ENCODE data around the gene SECISBP2.

The SECISBP2 gene

DNA sequence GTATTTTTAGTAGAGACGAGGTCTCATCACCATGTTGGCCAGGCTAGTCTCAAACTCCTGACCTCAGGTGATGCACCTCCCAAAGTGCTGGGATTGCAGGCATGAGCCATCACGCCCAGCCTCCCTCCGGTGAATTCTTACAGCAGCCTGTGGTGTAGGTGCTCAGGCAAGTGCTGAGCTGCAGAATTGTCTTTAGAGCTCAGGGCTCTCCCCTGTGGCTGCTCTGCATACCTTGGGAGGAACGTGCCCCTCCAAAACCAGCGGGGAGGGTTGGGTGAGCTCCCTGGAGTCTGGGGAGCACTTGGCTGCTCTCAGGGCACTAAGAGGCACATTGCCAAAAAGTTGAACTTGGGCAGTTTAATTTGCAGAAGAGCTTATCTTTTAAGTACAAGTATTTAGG lies 29.4 kb downstream of the SECISBP2 start:
- DNase-seq (ENCODE audit: low read depth in 2 of 2): no peak

DNA sequence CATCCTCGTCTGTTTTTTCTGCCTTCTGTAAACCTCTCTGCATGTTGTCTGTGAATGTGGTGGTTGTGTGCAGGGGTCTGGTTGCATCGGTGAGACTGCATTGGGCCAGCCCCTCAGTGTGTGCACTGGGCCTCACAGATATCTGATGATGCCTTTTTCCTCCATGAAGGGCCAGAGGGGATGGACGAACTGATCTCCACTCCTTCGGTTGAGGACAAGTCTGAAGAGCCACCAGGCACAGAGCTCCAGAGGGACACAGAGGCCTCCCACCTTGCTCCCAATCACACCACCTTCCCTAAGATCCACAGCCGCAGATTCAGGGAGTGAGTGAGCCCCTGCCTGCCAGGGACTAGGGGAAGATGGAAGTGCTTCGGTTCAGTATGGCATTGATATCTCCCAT lies 31.3 kb downstream of the SECISBP2 start:
- DNase-seq (ENCODE audit: low read depth in 2 of 2): no peak

DNA sequence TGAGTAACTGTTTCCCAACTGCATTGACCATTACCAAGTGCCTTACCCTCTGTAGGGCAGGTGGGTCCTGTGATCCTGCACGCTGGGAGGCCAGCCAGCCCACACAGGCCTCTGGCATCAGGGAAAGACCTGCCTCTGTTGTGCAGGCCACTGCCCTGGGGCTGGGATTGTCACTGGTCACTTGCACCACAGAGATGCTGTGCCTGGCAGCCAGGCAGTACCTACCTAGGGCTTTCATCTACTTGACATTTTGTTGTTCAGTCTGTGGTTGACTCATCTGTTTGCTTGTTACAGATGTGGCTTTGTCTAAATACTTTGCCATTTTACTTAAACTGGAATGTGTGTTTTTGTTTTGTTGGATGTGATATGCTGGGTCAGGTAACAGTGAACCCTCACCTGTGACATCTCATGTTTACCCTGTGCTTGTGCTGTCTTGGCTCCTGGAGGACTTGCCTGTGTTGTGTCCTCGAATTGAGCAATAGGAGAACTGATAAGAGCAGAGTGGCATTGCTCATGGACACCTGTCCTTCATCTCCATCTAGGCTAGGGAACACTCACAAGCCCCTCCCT lies 32.8 kb downstream of the SECISBP2 start:
- DNase-seq (ENCODE audit: low read depth in 2 of 2): no peak

DNA sequence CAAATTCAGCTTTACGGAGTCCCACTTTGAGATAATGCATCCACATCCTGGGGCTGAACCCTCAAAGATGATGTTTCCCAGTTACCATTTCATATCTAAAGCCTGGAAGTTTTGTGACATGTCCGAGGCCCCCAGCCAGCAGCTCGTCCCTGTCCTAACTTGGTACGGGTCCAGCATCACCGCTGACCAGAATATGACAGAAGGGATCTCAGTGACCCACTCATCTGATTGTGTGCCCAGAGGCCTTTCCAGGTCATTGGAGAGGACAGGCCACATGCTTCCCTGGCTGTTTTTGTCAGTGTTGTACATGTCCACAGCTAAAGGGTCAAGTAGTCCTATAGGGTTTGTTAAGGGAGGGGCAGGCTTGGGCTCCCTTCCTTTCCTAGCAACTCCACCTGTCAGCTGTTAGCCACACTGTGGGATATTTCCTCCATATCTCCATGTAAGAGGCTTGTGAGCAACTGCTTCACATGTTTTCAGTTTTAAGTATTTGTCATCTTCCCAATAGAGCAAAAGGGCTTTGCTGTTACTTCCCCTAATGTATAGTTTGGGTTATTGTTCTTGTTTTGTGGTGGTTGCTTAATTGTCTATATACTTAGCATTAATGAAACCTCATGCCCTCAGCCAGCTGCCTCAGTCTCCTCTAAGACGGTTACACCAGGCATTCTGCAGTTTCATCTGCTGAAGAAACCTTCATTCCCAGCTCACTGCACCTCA lies 33.4 kb downstream of the SECISBP2 start:
- no peak for DNase-seq (ENCODE audit: low read depth in 2 of 2)

DNA sequence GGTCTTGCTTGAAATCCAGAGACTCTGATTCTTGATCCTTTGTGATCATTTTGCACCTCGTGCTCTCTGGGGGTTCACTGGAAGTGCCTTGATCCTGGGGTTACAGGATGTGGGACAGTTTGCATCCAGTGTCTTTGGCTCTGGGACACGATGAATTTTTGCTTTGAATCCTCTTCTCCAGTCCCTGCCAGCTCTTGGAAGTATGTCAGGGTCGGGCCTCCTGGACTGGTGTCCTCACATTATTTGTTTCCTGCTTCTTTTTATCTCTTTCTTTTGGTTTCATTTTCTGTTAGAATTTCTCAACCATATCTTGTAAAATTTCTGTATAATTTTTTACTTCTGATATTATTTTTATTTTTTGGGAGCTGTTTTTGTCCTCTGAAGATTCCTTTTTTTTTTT lies 34.2 kb downstream of the SECISBP2 start:
- DNase-seq (ENCODE audit: low read depth in 2 of 2): no peak

DNA sequence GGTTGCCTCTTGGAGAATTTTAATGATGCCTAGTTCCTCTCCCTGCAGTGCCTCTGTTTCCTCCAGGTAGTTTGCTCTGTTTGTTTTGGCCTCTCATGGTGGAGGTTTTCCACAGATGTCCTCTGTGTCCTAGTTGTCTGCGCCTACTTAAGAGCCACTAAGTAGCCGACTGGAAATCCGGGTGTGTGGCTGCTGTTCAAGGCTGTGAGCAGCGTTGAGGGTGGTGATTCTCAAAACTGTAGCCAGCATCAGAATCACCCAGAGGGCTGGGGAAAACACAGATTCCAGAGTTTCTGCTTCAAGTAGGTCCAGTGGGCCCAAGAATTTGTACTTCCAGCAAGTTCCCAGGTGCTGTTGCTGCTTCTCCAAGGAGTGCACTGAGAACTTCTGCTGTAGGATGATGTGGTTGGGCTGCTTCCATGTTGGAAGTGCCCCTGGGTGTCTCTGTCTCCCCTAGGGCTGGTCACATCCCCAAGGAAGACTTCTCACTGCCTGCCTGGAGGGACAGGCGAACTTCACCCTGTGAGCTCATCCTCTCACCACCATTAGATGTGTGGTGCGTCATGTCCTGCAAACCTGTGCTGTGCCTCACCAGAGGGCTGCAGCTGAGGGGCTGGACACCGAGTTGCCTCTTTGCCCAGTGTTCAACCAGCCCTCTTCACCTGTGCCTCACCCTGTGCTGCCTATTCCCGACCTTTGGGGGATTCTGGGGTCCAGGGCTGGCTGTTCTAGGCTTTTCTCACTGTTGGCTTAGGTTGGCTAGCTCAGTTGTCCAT lies 34.8 kb downstream of the SECISBP2 start:
- no peak for DNase-seq (ENCODE audit: low read depth in 2 of 2)

DNA sequence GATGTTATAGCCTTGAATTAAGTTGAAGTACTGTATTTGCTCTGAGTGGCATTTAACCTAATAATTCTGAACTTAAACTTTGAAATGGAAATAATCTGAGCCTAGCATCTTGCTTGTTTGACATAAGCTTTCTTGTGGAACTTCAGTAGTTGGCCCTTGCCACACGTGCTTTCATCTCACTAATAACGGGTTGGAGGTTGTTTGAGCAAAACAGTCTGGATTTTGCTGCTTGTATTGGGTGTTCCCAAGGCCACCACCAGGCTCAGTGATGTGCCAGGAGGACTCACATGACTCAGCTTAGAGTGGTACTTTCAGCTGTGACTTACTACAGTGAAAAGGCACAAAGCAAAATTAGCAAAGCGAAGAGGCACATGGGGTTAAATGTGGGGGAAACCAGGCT lies 35.7 kb downstream of the SECISBP2 start:
- no peak for DNase-seq (ENCODE audit: low read depth in 2 of 2)

DNA sequence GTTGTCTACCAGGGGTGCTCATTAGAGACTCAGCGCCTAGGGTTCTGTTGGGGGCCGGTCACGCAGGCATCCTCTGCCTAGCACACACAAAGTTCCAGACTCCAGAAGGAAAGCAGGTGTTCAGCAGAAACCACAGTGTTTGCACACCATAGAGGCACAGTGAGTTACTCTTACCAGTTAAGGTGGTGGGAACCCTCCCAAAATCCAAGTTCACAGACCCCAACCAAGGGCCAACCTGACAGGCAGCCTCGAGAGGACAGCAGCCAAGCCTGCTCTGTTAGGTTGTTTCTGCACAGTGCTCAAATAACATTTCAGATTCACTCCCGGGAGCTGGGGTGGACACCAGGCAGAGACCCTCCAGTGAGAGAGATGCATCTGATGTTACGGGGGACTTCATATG lies 36.2 kb downstream of the SECISBP2 start:
- no peak for DNase-seq (ENCODE audit: low read depth in 2 of 2)

DNA sequence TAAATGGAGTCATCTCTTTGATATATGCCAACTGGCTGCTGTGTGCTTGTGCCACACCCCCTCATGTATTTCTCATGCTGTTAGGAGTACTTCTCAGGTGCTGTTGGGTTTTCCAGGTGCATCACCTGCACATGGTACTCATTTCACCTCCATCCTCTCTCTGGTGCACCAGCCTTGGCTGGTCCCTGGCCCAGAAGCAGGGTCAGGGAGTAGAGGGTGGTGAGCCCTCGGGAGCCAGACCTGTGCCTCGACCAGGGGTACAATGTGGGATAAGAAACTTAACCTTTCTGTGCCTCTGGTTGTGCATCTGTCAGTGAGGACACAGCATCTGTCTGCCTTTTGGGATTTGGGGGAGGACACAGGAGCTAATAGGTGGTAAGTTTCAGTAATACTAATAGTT lies 38.5 kb downstream of the SECISBP2 start:
- DNase-seq (ENCODE audit: low read depth in 2 of 2): no peak

DNA sequence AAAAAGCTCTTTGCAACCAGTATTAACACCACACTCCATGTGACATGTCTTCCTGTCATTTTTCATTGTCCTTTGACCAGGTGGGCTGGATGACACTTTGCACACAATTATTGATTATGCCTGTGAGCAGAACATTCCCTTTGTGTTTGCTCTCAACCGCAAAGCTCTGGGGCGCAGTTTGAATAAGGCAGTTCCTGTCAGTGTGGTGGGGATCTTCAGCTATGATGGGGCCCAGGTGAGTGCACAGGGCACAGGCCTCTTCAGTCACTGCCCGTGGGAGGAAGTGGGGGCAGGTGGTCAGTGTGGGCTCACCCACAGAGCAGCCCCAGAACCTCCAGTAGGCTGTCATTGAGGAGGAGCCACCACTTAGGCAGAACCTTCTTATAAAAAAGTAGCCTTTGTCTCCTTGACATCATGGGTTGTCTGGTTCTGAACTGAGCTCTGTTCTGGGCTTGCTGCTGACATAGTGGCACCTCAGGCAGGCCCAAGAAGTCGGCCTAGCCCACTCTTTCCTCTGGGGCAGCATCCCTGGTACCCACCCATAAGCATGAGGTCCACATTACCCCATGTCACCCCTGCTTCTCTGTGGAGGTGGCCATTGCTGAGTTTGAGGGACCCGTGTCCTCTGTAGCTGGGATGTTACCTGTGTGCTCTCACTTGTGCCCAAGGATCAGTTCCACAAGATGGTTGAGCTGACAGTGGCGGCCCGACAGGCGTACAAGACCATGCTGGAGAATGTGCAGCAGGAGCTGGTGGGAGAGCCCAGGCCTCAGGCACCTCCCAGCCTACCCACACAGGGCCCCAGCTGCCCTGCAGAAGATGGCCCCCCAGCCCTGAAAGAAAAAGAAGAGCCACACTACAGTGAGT lies 39.3 kb downstream of the SECISBP2 start:
- no peak for DNase-seq (ENCODE audit: low read depth in 2 of 2)

DNA sequence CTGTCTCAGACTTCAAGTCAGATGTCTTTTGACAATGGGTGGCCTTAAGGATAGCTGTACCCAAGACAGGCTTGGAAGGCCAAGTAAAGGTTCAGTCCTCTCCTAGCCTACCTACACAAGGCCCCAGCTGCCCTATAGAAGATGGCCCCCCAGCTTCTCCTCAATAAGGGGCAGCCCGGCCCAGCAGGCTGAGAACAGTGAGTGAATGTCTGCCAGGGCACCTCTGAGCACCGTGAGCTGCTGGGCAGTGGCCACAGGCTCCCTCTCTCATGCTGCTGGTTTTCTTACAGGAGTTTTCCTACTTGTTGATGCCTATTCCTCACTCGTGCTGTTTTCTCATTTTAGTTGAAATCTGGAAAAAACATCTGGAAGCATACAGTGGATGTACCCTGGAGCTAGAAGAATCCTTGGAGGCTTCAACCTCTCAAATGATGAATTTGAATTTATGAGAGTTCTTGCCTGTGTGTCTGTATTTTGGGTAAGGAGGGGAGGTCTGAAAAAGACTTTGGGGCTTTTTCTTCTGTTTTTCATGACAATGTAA lies 40.1 kb downstream of the SECISBP2 start:
- no peak for DNase-seq (ENCODE audit: low read depth in 2 of 2)

DNA sequence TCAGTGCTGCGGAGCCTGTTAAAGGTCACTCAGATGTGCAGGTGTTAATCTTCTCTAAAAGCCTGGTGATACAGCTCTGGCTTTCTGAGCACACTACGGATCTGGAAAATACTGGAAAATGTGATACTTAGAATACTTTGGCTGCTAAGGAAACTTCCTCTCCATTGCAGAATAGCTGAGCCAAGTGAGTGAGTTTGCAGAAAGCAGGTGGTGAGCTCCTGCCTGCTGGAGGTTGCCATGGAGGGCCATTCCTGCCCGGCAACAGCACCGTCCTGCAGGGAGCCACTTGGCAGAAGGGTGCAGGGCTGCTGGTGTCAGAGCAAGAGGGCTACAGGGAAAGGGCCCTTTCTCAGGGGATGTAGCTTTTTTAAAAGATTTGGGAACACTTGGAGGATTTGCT lies 40.7 kb downstream of the SECISBP2 start:
- DNase-seq (ENCODE audit: low read depth in 2 of 2): no peak

DNA sequence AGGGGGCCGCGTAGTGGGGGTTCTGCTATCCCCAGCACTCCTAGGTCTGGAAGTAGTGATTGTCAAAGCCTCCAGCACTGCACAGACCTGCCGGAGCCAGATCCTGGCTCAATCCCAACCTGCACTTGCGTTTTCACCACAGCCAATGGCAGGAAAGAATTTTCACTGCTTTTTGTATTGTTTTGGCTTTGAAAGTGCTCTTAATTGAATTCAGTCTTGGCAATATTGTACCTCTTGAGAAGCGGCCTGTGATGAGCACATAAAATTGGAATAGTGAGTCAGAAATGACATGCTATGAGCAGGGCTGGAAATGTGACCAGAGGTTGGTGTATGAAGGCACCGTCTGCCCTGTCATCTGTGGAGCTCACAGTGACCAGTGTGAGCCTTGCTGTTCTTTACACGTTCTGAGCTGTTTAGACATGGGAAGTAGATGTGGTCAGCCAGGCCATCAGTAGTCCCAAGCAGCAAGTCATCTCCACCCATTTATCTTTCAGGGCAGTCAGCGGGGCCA lies 41.5 kb downstream of the SECISBP2 start:
- no peak for DNase-seq (ENCODE audit: low read depth in 2 of 2)

DNA sequence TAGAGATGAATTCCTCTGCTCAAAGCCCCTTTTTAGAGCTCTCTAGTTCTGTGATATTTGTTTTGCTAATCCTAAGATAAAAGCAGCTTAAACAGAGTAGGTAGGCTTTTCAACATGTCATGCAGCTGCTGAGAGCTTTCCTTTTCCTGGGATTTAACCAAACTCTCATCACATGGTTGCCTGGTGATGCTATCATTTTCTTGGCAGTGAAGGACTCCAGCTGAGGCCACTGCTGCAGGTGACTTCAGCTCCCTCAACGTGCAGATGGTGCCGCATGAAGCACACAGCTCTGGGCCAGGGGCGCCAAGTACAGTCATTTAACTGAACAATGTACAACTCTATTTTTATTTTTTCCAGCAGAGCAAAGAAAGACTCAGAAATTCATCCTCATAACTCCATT lies 42.2 kb downstream of the SECISBP2 start:
- no peak for DNase-seq (ENCODE audit: low read depth in 2 of 2)

DNA sequence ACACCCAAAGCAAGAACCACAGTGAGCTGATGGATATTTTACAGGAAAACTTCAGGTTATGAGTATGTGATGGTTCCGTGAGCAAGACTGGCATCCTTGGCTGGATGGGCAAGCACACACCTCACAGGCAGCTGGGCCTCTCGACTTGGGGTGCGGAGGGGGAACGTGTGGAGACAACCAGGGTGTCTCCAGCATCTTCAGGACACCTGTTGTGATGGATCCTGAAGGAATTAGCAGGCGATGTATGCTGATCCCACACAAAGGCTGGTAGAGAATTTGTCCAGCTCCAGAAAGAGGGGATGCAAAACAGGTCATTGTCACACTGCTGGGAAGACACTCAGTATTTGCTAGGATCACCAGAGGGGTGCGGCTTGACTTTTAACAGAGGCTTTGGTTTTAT lies 42.7 kb downstream of the SECISBP2 start:
- DNase-seq (ENCODE audit: low read depth in 2 of 2): no peak

DNA sequence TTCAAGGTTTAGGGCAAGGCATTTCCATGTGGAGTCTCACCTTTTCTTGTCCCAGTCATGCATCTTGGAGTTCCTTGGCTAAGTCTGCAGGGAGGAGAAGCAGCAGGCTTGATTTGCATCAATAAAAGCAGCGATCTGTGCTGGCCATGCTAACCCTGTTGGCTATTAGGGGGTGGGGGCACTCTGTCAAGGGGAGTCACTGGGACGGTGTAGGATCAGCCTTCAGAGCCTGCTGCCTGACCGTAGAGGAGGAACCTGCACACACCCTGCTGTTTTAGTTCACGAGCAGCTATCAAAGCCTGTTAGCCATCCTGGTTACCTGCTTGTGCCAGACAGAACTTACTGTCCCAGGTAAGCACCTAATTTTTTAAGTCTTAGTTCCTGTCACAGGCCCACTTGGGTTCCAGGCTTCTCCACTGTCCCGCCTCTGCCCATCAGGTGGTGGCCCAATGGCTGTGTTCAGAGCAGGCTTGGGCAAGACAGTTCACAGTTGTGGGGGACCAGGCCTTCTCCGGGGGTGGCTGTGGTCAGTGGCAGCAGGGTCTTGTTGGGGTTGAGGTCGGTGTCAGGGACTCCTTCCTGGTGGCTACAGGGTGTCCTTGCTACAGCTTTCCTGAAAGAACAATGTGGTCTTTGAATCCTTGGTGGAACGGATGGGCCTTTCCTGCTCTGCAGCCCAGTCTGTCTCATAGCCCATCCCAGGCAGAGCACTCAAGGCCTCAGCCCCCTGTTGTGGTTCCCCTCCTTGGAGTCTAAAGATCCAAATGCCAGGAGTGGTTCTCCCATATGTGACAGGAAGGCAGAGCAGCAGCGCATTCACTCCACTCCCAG lies 43.7 kb downstream of the SECISBP2 start:
- no peak for DNase-seq (ENCODE audit: low read depth in 2 of 2)

DNA sequence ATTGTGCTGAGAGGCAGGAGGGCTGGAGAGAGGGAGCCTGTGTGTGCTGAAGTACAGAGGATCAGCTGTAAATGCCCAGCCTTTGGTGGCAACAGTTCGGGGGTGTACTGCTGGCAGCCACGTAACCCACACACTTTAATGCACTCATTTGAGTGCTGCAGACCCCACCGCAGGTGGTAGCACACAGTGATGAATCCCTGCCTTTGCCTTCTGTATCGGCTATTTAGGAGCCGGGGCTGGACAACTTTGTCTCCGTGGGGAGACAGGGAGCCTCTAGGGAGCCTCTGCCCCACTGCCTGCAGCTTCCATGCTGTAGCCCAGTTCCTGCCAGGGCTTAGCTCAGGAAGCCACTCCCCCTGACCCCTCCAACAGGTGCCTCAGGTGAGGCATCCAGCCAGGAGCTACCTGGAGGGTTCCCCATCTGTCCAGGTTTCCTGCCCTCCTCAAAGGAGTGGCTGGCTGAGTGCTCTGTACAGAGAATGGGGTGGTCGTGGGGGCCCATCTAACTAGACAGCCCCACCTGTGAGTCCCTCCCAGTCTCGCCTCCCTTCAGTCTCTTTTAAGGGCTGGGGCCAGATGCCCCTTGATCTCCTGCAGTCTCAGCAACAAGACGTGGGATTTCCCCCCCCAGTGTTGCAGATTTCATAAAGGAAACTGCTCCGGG lies 44.5 kb downstream of the SECISBP2 start:
- no peak for DNase-seq (ENCODE audit: low read depth in 2 of 2)

DNA sequence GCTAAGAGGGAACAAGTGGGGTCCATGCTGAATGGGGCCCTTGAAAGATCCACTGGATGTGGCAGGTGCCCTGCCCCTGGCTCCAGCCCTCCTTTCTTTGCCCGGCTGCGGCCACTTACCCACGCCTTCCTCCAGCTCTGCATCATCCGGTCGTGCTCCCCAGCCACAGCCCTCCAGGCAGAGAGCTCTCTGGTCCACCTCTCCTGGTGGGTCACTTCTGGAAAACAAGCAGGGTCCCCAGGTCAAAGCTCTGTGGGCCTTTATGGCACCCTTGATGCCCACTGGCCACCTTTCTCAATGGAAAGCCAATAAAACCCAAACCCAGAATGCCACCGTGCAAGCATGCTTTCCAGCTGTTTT lies 45.0 kb downstream of the SECISBP2 start:
- DNase-seq (ENCODE audit: low read depth in 2 of 2): no peak

DNA sequence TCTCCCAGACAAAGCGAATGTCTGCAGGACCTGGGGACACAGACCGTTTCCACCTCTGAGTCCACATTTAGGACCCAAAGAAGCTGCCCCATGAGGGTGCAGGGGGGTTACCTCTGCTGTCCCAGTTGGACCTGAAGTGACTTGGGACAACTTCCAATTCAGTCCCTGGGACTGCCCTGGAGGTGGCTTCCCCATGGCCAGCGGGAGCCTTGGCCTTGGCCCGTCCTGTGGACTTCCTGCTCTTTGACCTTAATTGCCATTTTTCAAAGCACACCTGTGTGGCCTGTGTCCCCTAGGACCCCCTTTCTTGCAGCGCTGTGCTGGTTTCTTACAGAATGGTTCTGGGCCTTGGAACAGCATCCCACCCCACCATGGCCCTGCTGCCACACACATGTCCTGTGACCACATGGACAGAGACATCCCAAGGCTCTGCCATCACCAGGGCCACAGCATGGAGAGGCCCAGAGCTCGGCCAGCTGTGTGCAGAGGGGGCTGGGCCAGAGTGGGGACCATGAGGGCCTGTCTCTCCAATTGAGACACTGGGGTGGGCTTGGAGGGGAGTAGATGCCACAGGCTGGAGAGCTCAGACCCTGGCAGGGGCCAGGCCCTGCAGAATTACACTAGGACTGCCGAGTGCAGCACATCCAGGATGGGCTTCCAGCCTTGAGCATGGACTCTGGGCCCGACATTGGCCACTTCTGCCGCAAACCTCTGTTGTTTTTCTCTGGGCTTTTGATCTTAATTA lies 45.8 kb downstream of the SECISBP2 start:
- DNase-seq (ENCODE audit: low read depth in 2 of 2): no peak

Measured in stimulated activated CD8-positive, alpha-beta memory T cell treated with anti-CD3 and anti-CD28 coated beads, Interleukin-7, amount 100 ng/mL, for 4 hours (primary cell).